Keratinocyte (primary cell): ENCODE results near the gene ATP1A2.

Experiments
- CTCF ChIP-seq, 3 experiments: IDR thresholded peaks in 1 of 3; conservative IDR thresholded peaks in 1 of 3; optimal IDR thresholded peaks in 1 of 3; 2 replicates in 2 of 3; 3 replicates in 1 of 3; pipeline versions ENCODE3 to v1.5.1; 2011; ENCODE audit warnings: low read length in 3 of 3, mild to moderate bottlenecking in 3 of 3, moderate library complexity in 2 of 3, control low read depth in 1 of 3, inconsistent platforms in 1 of 3; ENCODE audit not compliant: insufficient read depth in 2 of 3; ENCODE audit errors: extremely low read depth in 1 of 3
- EZH2 ChIP-seq: IDR thresholded peaks from one replicate; pipeline ENCODE4 v1.6.1; 2012; ENCODE audit warnings: inconsistent platforms, mild to moderate bottlenecking, low read length, moderate library complexity

DNA sequence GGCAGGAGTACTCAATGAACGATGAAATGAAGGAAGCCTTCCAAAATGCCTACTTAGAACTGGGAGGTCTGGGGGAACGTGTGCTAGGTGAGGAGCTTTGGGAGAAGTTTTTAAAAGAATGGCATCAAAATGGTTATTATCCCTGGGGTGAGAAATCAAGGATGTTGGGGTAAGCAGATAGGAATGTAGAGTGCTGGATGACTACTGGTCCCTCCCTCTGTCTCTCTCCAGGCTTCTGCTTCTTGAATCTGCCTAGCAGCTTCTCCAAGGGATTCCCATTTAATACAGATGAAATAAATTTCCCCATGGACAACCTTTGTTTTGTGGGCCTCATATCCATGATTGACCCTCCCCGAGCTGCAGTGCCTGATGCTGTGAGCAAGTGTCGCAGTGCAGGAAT, 55.8 kb downstream of the ATP1A2 start:
- TF ChIP-seq CTCF (optimal IDR thresholded peaks at IDR 0.05 in 1 of 3, IDR thresholded peaks at IDR 0.05 in 1 of 3, conservative IDR thresholded peaks at IDR 0.05 in 1 of 3; ENCODE audit: extremely low read depth in 1 of 3, insufficient read depth in 2 of 3, low read length in 3 of 3) = no peak
- TF ChIP-seq EZH2 = no peak
